Left ventricle myocardium inferior (tissue), 1 donor: Measurements from ENCODE around the gene GGA2. TPM values are rescaled to one million over a fixed set of nuclear protein-coding genes. Genes with fewer than 3 reads are reported as not detected.

ENCODE experiments used
- DNase-seq: peaks from one replicate; pipeline ENCODE4 v3.0.0-alpha.2; 2020
- H3K27ac ChIP-seq: fragments of 200-600 bp; replicated peaks from 2 replicates; pipeline ENCODE4 v1.8.0; 2021
- H3K27me3 ChIP-seq: fragments of 200-600 bp; 2 replicates; pipeline ENCODE4 v1.8.0; 2021; ENCODE audit warnings: low read depth
- H3K36me3 ChIP-seq: fragments of 200-600 bp; 2 replicates; pipeline ENCODE4 v1.8.0; 2021
- H3K4me1 ChIP-seq: fragments of 200-600 bp; 2 replicates; pipeline ENCODE4 v1.8.0; 2021
- H3K4me3 ChIP-seq: fragments of 200-600 bp; 2 replicates; pipeline ENCODE4 v1.8.0; 2021; ENCODE audit warnings: mild to moderate bottlenecking, moderate library complexity
- H3K9me3 ChIP-seq: fragments of 200-600 bp; replicated peaks from 2 replicates; pipeline ENCODE4 v1.8.0; 2021
- intact Hi-C: fragments of 100-400 bp; cut with micrococcal nuclease; formaldehyde crosslinking; loops from one replicate; pipeline ENCODE4 v1.11.0; 2022
- total RNA-seq: library from RNA; stranded (reverse); fragmentation: NEBNext Ultra II Directional; extraction: Animal tissue kit (Norgen Biotek cat#: 25700); gene quantifications from one replicate; pipeline ENCODE4 v1.2.1, GENCODE V29; 2021
- TF ChIP-seq, protein P1 (sequence below): fragments of 200-600 bp; IDR thresholded peaks from 2 replicates; pipeline ENCODE4 v1.8.0; 2021; ENCODE audit warnings: antibody characterized with exemption, mild to moderate bottlenecking, borderline replicate concordance
- donor health status: DM: no; HTN: yes; CAD: no; lungs with severe emphysema.

Gene GGA2
- total RNA-seq, 1 donor from 2014 or later: 59.4 TPM

DNA sequence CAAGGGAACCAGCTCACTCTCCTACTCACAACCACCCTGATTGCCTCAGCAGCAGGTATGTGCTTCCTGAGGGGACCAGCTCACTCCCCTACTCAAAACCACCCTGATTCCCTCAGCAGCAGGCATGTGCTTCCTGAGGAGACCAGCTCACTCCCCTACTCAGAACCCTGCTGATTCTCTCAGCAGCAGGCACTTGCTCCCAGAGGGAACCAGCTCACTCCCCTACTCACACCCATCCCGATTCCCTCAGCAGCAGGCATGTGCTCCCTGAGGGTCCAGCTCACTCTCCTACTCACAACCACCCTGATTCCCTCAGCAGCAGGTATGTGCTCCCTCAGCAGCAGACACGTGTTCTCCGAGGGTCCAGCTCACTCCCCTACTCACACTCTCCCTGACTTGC is 31.2 kb downstream of the GGA2 start:
- TF ChIP-seq, protein P1, sequence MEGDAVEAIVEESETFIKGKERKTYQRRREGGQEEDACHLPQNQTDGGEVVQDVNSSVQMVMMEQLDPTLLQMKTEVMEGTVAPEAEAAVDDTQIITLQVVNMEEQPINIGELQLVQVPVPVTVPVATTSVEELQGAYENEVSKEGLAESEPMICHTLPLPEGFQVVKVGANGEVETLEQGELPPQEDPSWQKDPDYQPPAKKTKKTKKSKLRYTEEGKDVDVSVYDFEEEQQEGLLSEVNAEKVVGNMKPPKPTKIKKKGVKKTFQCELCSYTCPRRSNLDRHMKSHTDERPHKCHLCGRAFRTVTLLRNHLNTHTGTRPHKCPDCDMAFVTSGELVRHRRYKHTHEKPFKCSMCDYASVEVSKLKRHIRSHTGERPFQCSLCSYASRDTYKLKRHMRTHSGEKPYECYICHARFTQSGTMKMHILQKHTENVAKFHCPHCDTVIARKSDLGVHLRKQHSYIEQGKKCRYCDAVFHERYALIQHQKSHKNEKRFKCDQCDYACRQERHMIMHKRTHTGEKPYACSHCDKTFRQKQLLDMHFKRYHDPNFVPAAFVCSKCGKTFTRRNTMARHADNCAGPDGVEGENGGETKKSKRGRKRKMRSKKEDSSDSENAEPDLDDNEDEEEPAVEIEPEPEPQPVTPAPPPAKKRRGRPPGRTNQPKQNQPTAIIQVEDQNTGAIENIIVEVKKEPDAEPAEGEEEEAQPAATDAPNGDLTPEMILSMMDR: no peak
- DNase-seq: no peak
- Histone ChIP-seq H3K27ac (no peak overlapping the region), H3K36me3 (peaks cover 96% of the 10 kb centered on the region), H3K27me3 (no peaks in the 10 kb centered on the region), H3K4me1 (no peaks in the 10 kb centered on the region), H3K4me3 (no peak overlapping the region), H3K9me3 (no peaks in the 10 kb centered on the region)
- intact Hi-C loops: no loop called here

- no peak for DNase-seq
- Histone ChIP-seq H3K36me3 (peaks cover 99% of the 10 kb centered on the region), H3K4me3 (no peak overlapping the region)
These were observed 31.7 kb downstream of the GGA2 start for GRCh38 chr16:23478566-23478965.

DNA sequence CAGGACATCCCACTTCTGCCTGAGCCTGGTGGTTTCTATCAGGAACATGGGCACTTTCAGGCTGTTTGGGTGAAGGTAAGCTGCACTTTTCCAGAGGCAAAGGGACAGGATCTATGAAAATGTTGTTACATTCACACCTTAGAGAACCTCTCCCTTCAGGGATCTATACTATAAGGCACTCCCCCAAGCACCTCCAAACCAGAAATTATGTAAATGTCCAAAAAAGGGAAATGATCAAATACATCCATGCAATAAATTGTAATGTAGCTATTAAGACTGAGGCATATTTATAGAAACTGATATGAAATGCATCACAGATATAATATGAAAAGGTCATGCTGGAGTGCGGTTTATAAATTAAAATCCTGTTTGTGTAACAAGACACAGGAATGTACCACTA is 34.0 kb downstream of the GGA2 start:
- Histone ChIP-seq H3K4me1 (no peaks in the 10 kb centered on the region), H3K27me3 (no peaks in the 10 kb centered on the region), H3K27ac (no peak overlapping the region), H3K9me3 (no peaks in the 10 kb centered on the region), H3K4me3 (no peak overlapping the region), H3K36me3 (peaks cover 95% of the 10 kb centered on the region)
- intact Hi-C loops: no loop called here
- DNase-seq: no peak
- TF ChIP-seq, protein P1: no peak

More at GRCh38 chr16:23478566-23478965, 31.7 kb downstream of the GGA2 start:
- Histone ChIP-seq H3K27me3 (no peaks in the 10 kb centered on the region), H3K4me1 (no peaks in the 10 kb centered on the region), H3K27ac (no peak overlapping the region), H3K9me3 (no peaks in the 10 kb centered on the region)
- intact Hi-C loops: no loop called here
- TF ChIP-seq, protein P1: no peak

GRCh38 chr16:23469814-23470213 is 40.5 kb downstream of the GGA2 start:
- H3K4me1 ChIP-seq: peaks cover 4% of the 10 kb centered on the region
- no peak overlapping the region for H3K4me3 ChIP-seq
- intact Hi-C loops: no loop called here
- H3K36me3 ChIP-seq: peaks cover 77% of the 10 kb centered on the region
- H3K27me3 ChIP-seq: no peaks in the 10 kb centered on the region
- H3K27ac ChIP-seq: no peak overlapping the region
- DNase-seq: no peak
- H3K9me3 ChIP-seq: no peaks in the 10 kb centered on the region
- TF ChIP-seq, protein P1: no peak

- no peaks in the 10 kb centered on the region for H3K9me3 ChIP-seq
- H3K36me3 ChIP-seq: peaks cover 46% of the 10 kb centered on the region
- DNase-seq: no peak
- intact Hi-C loops: no loop called here
- H3K27ac ChIP-seq: no peak overlapping the region
- H3K27me3 ChIP-seq: no peaks in the 10 kb centered on the region
- no peak overlapping the region for H3K4me3 ChIP-seq
- H3K4me1 ChIP-seq: peaks cover 28% of the 10 kb centered on the region
- TF ChIP-seq, protein P1: no peak
These were observed 44.0 kb downstream of the GGA2 start for GRCh38 chr16:23466162-23466885.
